Measurements from ENCODE around the gene TTN. TPM values are rescaled to one million over a fixed set of nuclear protein-coding genes. Genes with fewer than 3 reads are reported as not detected.
A peak's percentile ranks its signal among the peaks of the same experiment; 100 is the strongest.

The TTN gene
- total RNA-seq, 1 experiment from 2014 or later = not detected

DNA sequence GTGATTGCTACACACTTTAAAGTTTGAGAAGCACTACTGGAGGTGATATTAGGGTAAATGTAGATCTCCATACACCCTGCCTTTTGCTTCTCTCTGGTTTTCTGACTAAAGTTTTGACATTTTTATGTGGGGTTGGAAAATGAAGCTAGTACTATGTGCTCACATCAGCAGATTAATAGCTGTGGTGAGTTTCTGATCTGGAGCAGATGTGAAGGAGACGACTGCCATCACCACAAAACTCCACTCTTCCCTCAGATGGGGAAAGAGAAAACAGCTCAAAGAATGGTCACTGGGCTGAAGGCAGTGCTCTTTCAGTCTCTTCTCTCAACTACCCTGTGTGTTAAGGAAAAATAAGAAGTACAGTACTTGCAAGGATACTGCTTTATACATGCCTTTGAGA is 289.7 kb downstream of the TTN start:
- DNase-seq = no peak
- Histone ChIP-seq H4K20me1 (ENCODE audit: insufficient read depth) (no peaks in the 10 kb centered on the region), H2AFZ (no peak overlapping the region), H3K9me2 (ENCODE audit: insufficient read depth) (no peaks in the 10 kb centered on the region), H3K4me2 (no peak overlapping the region), H3K79me2 (ENCODE audit: low read depth) (no peaks in the 10 kb centered on the region), H3K9me3 (ENCODE audit: insufficient read depth, low read depth) (no peaks in the 10 kb centered on the region; the same call in 1 of the 2 replicates), H3K36me3 (ENCODE audit: low read depth) (peaks cover 15% of the 10 kb centered on the region), H3K4me3 (no peak overlapping the region), H3K27me3 (ENCODE audit: insufficient read depth, low read depth) (no peaks in the 10 kb centered on the region), H3F3A (ENCODE audit: insufficient read depth, low read depth) (peaks cover 24% of the 10 kb centered on the region), H3K27ac (no peak overlapping the region), H3K4me1 (replicated peaks; ENCODE audit: insufficient read depth) (peaks cover 26% of the 10 kb centered on the region)
- intact Hi-C loops (cut with micrococcal nuclease; ENCODE audit: unreplicated experiment) = no loop called here
- CTCF ChIA-PET = interaction anchor here (0.7 to 1.1 kb wide), 2 partner anchors 9 to 35 kb away, joined by 3 to 5 read pairs; no protein-coding TSS in a partner anchor
- BruUV-seq (replicated peaks) = no TSS peak
- TF ChIP-seq, protein P1, sequence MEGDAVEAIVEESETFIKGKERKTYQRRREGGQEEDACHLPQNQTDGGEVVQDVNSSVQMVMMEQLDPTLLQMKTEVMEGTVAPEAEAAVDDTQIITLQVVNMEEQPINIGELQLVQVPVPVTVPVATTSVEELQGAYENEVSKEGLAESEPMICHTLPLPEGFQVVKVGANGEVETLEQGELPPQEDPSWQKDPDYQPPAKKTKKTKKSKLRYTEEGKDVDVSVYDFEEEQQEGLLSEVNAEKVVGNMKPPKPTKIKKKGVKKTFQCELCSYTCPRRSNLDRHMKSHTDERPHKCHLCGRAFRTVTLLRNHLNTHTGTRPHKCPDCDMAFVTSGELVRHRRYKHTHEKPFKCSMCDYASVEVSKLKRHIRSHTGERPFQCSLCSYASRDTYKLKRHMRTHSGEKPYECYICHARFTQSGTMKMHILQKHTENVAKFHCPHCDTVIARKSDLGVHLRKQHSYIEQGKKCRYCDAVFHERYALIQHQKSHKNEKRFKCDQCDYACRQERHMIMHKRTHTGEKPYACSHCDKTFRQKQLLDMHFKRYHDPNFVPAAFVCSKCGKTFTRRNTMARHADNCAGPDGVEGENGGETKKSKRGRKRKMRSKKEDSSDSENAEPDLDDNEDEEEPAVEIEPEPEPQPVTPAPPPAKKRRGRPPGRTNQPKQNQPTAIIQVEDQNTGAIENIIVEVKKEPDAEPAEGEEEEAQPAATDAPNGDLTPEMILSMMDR (conservative IDR thresholded peaks at IDR 0.05) = no peak
- no peak for TF ChIP-seq EZH2 (IDR thresholded peaks at IDR 0.05; ENCODE audit: low read depth)
- POLR2A ChIA-PET (ENCODE audit: unreplicated experiment) = no interaction called here

DNA sequence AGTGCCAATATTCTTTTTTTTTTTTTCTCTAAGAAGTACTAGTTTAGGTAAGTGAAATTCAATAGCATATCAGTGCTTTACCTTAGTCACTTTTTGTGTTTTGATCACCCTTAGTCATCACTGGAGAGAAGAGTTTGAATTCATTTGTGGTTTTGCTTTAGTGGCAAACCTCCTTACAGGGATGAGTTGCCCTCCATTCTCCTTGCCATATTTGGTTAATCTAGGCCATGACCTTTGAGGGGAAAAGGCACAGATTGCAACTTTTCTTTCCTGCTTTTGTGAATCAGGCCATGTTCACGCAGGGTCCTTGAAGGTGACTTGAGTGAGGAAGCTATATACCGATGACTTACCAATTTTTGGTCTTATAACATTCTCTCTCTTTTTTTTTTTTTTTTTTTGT is 292.6 kb downstream of the TTN start:
- DNase-seq = peak in 1 of 2 experiments; percentile 62
- no peak overlapping the region for H3K4me3 ChIP-seq
- peaks cover 18% of the 10 kb centered on the region for H3F3A ChIP-seq (ENCODE audit: insufficient read depth, low read depth)
- H3K79me2 ChIP-seq (ENCODE audit: low read depth) = no peaks in the 10 kb centered on the region
- TF ChIP-seq, protein P1 (conservative IDR thresholded peaks at IDR 0.05) = no peak
- no peak overlapping the region for H2AFZ ChIP-seq
- no peaks in the 10 kb centered on the region for H3K27me3 ChIP-seq (ENCODE audit: insufficient read depth, low read depth)
- H4K20me1 ChIP-seq (ENCODE audit: insufficient read depth) = no peaks in the 10 kb centered on the region
- no TSS peak for BruUV-seq (replicated peaks)
- POLR2A ChIA-PET (ENCODE audit: unreplicated experiment) = no interaction called here
- H3K27ac ChIP-seq = peak overlapping the region; percentile 53
- no peaks in the 10 kb centered on the region for H3K9me2 ChIP-seq (ENCODE audit: insufficient read depth)
- H3K9me3 ChIP-seq (ENCODE audit: insufficient read depth, low read depth) = no peaks in the 10 kb centered on the region; the same call in 1 of the 2 replicates
- peaks cover 26% of the 10 kb centered on the region for H3K4me1 ChIP-seq (replicated peaks; ENCODE audit: insufficient read depth)
- H3K36me3 ChIP-seq (ENCODE audit: low read depth) = peaks cover 21% of the 10 kb centered on the region
- CTCF ChIA-PET = no interaction called here
- peak overlapping the region; percentile 24; the same call in 1 of the 2 replicates for H3K4me2 ChIP-seq
- intact Hi-C loops (cut with micrococcal nuclease; ENCODE audit: unreplicated experiment) = no loop called here

DNA sequence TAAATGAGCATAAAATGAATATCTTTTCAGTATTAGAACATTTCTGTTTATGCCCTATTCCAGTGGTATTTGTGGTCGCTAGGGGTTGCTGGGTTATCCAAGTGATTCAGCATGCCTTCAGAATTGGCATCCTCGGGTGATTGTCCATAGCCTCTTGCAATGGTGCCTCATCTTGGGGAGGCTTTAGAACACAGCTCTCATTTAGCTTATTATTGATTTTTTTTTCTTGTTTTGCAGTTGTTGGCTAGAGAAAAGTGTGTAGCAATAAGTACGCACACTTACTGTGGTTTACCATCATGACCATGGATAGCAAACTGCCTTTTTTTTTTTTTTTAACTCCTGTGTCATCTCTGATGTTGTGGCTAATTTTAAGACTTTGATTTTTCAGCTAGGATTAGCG is 293.3 kb downstream of the TTN start:
- TF ChIP-seq EZH2 (IDR thresholded peaks at IDR 0.05; ENCODE audit: low read depth) = no peak
- TF ChIP-seq, protein P1 (conservative IDR thresholded peaks at IDR 0.05) = no peak
- POLR2A ChIA-PET (ENCODE audit: unreplicated experiment) = no interaction called here
- intact Hi-C loops (cut with micrococcal nuclease; ENCODE audit: unreplicated experiment) = no loop called here
- Histone ChIP-seq H3K9me3 (ENCODE audit: insufficient read depth, low read depth) (no peaks in the 10 kb centered on the region; the same call in 1 of the 2 replicates), H2AFZ (no peak overlapping the region), H3K27me3 (ENCODE audit: insufficient read depth, low read depth) (no peaks in the 10 kb centered on the region), H4K20me1 (ENCODE audit: insufficient read depth) (no peaks in the 10 kb centered on the region), H3K27ac (peak overlapping the region; percentile 53; the same call in 1 of the 2 replicates), H3K4me2 (no peak overlapping the region), H3K4me3 (no peak overlapping the region), H3K9me2 (ENCODE audit: insufficient read depth) (no peaks in the 10 kb centered on the region), H3K79me2 (ENCODE audit: low read depth) (no peaks in the 10 kb centered on the region), H3F3A (ENCODE audit: insufficient read depth, low read depth) (peaks cover 18% of the 10 kb centered on the region), H3K36me3 (ENCODE audit: low read depth) (peaks cover 21% of the 10 kb centered on the region), H3K4me1 (replicated peaks; ENCODE audit: insufficient read depth) (peaks cover 26% of the 10 kb centered on the region)
- BruUV-seq (replicated peaks) = no TSS peak
- no peak for DNase-seq
- CTCF ChIA-PET = no interaction called here

Measured in PC-9 (cell line).